HepG2 (cell line): ENCODE data around the gene NAPEPLD. TPM values are rescaled to one million over a fixed set of nuclear protein-coding genes. Genes with fewer than 3 reads are reported as not detected.

Experiments
- CEBPG ChIP-seq: IDR thresholded peaks from 2 replicates; pipeline ENCODE4 v1.6.1; 2016
- GATAD1 ChIP-seq: IDR thresholded peaks from 2 replicates; pipeline ENCODE4 v1.6.1; 2016; ENCODE audit warnings: missing genetic modification reagents, missing compliant biosample characterization
- KDM2A ChIP-seq: sonication (generic); formaldehyde crosslinking; IDR thresholded peaks from 2 replicates; pipeline ENCODE4 v1.4.0; 2020; ENCODE audit warnings: low read depth, missing genetic modification reagents, borderline replicate concordance
- KLF6 ChIP-seq: IDR thresholded peaks from 2 replicates; pipeline ENCODE4 v1.8.0; 2016; ENCODE audit warnings: missing biosample characterization, missing genetic modification reagents
- NCOA2 ChIP-seq: sonication (generic); formaldehyde crosslinking; IDR thresholded peaks from 2 replicates; pipeline ENCODE4 v1.8.0; 2022; ENCODE audit warnings: inconsistent platforms
- NFKB2 ChIP-seq: sonication (generic); formaldehyde crosslinking; IDR thresholded peaks from 2 replicates; pipeline ENCODE4 v1.4.0; 2020; ENCODE audit warnings: missing genetic modification reagents, borderline replicate concordance
- NONO ChIP-seq, 2 experiments: fragments of 450-650 bp in 1 of 2; sonication (generic) in 1 of 2; formaldehyde crosslinking in 1 of 2; IDR thresholded peaks in 1 of 2; conservative IDR thresholded peaks in 1 of 2; 2 replicates each; pipeline versions ENCODE4 v1.6.1 to v1.8.0; 2017 to 2022; ENCODE audit warnings: mild to moderate bottlenecking in 1 of 2, missing genetic modification reagents in 1 of 2, moderate library complexity in 1 of 2
- SOX6 ChIP-seq, 2 experiments: fragments of 450-650 bp in 1 of 2; sonication (generic) in 1 of 2; formaldehyde crosslinking in 1 of 2; IDR thresholded peaks; 2 replicates each; pipeline versions ENCODE4 v1.4.0 to v1.6.1; 2017 to 2020; ENCODE audit warnings: antibody characterized with exemption in 1 of 2, mild to moderate bottlenecking in 1 of 2, missing genetic modification reagents in 1 of 2
- SRSF1 ChIP-seq: fragments of 200-400 bp; formaldehyde crosslinking; optimal IDR thresholded peaks from 2 replicates; pipeline ENCODE3; 2017; ENCODE audit warnings: mild to moderate bottlenecking, low read depth, low read length, moderate library complexity
- TRIM24 ChIP-seq: sonication (generic); formaldehyde crosslinking; IDR thresholded peaks from 2 replicates; pipeline ENCODE4 v1.8.0; 2022; ENCODE audit warnings: mild to moderate bottlenecking, missing genetic modification reagents
- ZBTB1 ChIP-seq: sonication (generic); formaldehyde crosslinking; IDR thresholded peaks from 2 replicates; pipeline ENCODE4 v1.4.0; 2020; ENCODE audit warnings: missing genetic modification reagents, borderline replicate concordance
- ZBTB21 ChIP-seq: sonication (generic); formaldehyde crosslinking; IDR thresholded peaks from 2 replicates; pipeline ENCODE4 v1.4.0; 2020; ENCODE audit warnings: missing genetic modification reagents
- ZKSCAN1 ChIP-seq: fragments of 150-350 bp; IDR thresholded peaks from 2 replicates; pipeline ENCODE4 v1.6.1; 2014; ENCODE audit warnings: low read length
- ZNF121 ChIP-seq: sonication (generic); formaldehyde crosslinking; IDR thresholded peaks from 2 replicates; pipeline ENCODE4 v1.5.0; 2020; ENCODE audit warnings: mild to moderate bottlenecking, missing genetic modification reagents
- ZNF256 ChIP-seq: sonication (generic); formaldehyde crosslinking; conservative IDR thresholded peaks from 2 replicates; pipeline ENCODE4 v1.4.0; 2020; ENCODE audit warnings: missing genetic modification reagents
- ZNF337 ChIP-seq: sonication (generic); formaldehyde crosslinking; IDR thresholded peaks from 2 replicates; pipeline ENCODE4 v1.5.1; 2020; ENCODE audit warnings: missing genetic modification reagents, low read depth, mild to moderate bottlenecking, borderline replicate concordance
- ZNF441 ChIP-seq: sonication (generic); formaldehyde crosslinking; IDR thresholded peaks from 2 replicates; pipeline ENCODE4 v1.7.0; 2021; ENCODE audit warnings: missing genetic modification reagents, borderline replicate concordance
- ZNF577 ChIP-seq: sonication (generic); formaldehyde crosslinking; IDR thresholded peaks from 2 replicates; pipeline ENCODE4 v1.4.0; 2020; ENCODE audit warnings: mild to moderate bottlenecking, low read depth, missing genetic modification reagents, borderline replicate concordance
- ZNF616 ChIP-seq: sonication (generic); formaldehyde crosslinking; IDR thresholded peaks from 2 replicates; pipeline ENCODE4 v1.5.0; 2020; ENCODE audit warnings: low read depth, mild to moderate bottlenecking, missing genetic modification reagents
- ZNF710 ChIP-seq: sonication (generic); formaldehyde crosslinking; IDR thresholded peaks from 2 replicates; pipeline ENCODE4 v1.5.0; 2020; ENCODE audit warnings: mild to moderate bottlenecking, missing genetic modification reagents, borderline replicate concordance
- ZNF749 ChIP-seq: sonication (generic); formaldehyde crosslinking; IDR thresholded peaks from 2 replicates; pipeline ENCODE4 v1.8.0; 2022; ENCODE audit warnings: mild to moderate bottlenecking, missing genetic modification reagents, moderate library complexity, borderline replicate concordance
- ZNF782 ChIP-seq: sonication (generic); formaldehyde crosslinking; IDR thresholded peaks from 2 replicates; pipeline ENCODE4 v1.4.0; 2020; ENCODE audit warnings: missing genetic modification reagents, mild to moderate bottlenecking, borderline replicate concordance
- ZSCAN22 ChIP-seq: sonication (generic); formaldehyde crosslinking; IDR thresholded peaks from 2 replicates; pipeline ENCODE4 v1.4.0; 2020; ENCODE audit warnings: mild to moderate bottlenecking, missing genetic modification reagents
- polyA plus RNA-seq, 8 experiments: library from polyadenylated mRNA; depleted of rRNA in 3 of 8; stranded (reverse) in 7 of 8; unstranded in 1 of 8; fragments of >200 nt; fragmentation: Illumina TruSeq in 4 of 8; extraction: Trizol in 4 of 8; gene quantifications; 2 replicates each; pipeline versions ENCODE4 v1.2.1 to v1.2.3, GENCODE V29; 2011 to 2016; ENCODE audit warnings: low read depth in 4 of 8, missing spikeins in 1 of 8, mixed read lengths in 1 of 8; ENCODE audit not compliant: insufficient read depth in 1 of 8
- total RNA-seq, 5 experiments: library from RNA; depleted of rRNA; stranded (reverse); fragments of >200 nt; fragmentation: Illumina TruSeq; extraction: Trizol; gene quantifications; 2 replicates each; pipeline ENCODE4 v1.2.3, GENCODE V29; 2016; ENCODE audit warnings: low read depth in 1 of 5
- TF ChIP-seq, protein P1 (sequence below): sonication (generic); formaldehyde crosslinking; IDR thresholded peaks from 2 replicates; pipeline ENCODE4 v1.4.0; 2020; ENCODE audit warnings: mild to moderate bottlenecking, missing genetic modification reagents
- TF ChIP-seq, protein P2 (sequence below): sonication (generic); formaldehyde crosslinking; IDR thresholded peaks from 2 replicates; pipeline ENCODE4 v1.5.1; 2020; ENCODE audit warnings: missing genetic modification reagents, mild to moderate bottlenecking, borderline replicate concordance

Gene NAPEPLD
- total and polyA plus RNA-seq, 2 of the 13 experiments (the other 11 are each of a cell fraction or from before 2014, with no cell fraction given): 3.4 to 5.6 TPM

DNA sequence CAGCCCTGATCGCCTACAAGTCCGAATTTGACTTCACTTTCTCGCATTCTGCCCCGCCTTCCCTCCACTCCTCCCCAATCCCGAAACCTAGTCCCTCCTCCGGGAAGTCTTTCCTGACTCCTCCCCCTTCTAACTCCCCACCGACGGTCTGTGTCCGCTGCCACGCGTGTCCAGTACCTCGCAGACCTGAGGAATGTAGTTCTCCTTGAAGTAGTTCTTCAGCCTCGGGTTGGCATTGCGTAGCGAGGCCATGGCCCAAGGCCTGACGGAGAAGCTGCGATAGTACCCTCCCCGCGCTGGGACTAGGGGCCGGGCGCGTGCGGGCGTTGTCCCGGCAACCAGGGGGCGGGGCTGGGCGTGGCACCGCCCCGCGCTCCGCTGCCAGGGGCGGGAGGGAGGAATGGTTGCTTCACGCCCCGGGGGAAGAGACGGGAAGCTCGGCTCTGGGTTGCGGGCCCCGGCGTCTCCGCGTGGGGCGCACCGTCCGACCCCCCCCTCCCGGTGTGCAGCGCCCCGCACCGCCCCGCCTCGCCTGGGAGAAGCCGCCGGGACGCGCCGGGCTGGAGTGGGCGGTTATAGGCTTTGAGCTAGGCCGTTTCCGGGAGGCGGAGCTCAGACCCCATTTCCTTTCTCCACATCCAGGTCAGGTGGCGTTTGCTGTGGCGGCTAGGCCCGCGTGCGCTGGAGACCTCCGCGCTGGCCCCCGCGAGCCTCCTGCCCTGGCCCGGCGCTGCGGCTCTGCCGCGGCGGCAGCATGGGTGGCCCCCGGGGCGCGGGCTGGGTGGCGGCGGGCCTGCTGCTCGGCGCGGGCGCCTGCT is 74.2 kb downstream of the NAPEPLD start, which contains the start of the genes ARMC10 and FBXL13 (continued):
- no peak for TF ChIP-seq ZKSCAN1
- no peak for TF ChIP-seq ZNF577 (CRISPR knock-in tag)
- TF ChIP-seq, protein P1, sequence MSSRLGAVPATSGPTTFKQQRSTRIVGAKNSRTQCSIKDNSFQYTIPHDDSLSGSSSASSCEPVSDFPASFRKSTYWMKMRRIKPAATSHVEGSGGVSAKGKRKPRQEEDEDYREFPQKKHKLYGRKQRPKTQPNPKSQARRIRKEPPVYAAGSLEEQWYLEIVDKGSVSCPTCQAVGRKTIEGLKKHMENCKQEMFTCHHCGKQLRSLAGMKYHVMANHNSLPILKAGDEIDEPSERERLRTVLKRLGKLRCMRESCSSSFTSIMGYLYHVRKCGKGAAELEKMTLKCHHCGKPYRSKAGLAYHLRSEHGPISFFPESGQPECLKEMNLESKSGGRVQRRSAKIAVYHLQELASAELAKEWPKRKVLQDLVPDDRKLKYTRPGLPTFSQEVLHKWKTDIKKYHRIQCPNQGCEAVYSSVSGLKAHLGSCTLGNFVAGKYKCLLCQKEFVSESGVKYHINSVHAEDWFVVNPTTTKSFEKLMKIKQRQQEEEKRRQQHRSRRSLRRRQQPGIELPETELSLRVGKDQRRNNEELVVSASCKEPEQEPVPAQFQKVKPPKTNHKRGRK (CRISPR knock-in tag): no peak; the same call in 1 of the 2 replicates
- no peak for TF ChIP-seq ZNF749
- no peak for TF ChIP-seq TRIM24
- TF ChIP-seq CEBPG (CRISPR knock-in tag): peak; percentile 81
- no peak for TF ChIP-seq ZNF782
- no peak for TF ChIP-seq GATAD1 (CRISPR knock-in tag)
- TF ChIP-seq, protein P2, sequence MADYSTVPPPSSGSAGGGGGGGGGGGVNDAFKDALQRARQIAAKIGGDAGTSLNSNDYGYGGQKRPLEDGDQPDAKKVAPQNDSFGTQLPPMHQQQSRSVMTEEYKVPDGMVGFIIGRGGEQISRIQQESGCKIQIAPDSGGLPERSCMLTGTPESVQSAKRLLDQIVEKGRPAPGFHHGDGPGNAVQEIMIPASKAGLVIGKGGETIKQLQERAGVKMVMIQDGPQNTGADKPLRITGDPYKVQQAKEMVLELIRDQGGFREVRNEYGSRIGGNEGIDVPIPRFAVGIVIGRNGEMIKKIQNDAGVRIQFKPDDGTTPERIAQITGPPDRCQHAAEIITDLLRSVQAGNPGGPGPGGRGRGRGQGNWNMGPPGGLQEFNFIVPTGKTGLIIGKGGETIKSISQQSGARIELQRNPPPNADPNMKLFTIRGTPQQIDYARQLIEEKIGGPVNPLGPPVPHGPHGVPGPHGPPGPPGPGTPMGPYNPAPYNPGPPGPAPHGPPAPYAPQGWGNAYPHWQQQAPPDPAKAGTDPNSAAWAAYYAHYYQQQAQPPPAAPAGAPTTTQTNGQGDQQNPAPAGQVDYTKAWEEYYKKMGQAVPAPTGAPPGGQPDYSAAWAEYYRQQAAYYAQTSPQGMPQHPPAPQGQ: no peak
- TF ChIP-seq ZSCAN22 (CRISPR knock-in tag): no peak
- TF ChIP-seq SRSF1: no peak
- no peak for TF ChIP-seq ZNF441 (CRISPR knock-in tag)
- TF ChIP-seq ZBTB21 (CRISPR knock-in tag): no peak
- TF ChIP-seq ZNF616 (CRISPR knock-in tag): no peak
- peak; percentile 71; the same call in 1 of the 2 replicates for TF ChIP-seq NFKB2 (CRISPR knock-in tag)
- TF ChIP-seq KDM2A: no peak; the same call in 1 of the 2 replicates
- TF ChIP-seq SOX6 (IDR thresholded peaks at IDR 0.05): no peak
- no peak for TF ChIP-seq SOX6 (CRISPR knock-in tag; IDR thresholded peaks at IDR 0.05)
- no peak; the same call in 1 of the 2 replicates for TF ChIP-seq ZBTB1 (CRISPR knock-in tag)
- no peak for TF ChIP-seq ZNF121 (CRISPR knock-in tag)
- TF ChIP-seq ZNF337: no peak
- no peak for TF ChIP-seq NONO (IDR thresholded peaks at IDR 0.05)
- peak; percentile 81 for TF ChIP-seq NONO (CRISPR knock-in tag; conservative IDR thresholded peaks at IDR 0.05)
- TF ChIP-seq ZNF710 (CRISPR knock-in tag): no peak
- TF ChIP-seq KLF6 (CRISPR knock-in tag): no peak
- TF ChIP-seq NCOA2 (CRISPR knock-in tag): no peak
- TF ChIP-seq ZNF256: no peak
